ENCODE results near the gene ANKS1A.

Gene ANKS1A

GRCh38 chr6:35026434-35027222 lies 137.6 kb downstream of the ANKS1A start:
- no peak for DNase-seq

- DNase-seq = no peak
These were observed 138.8 kb downstream of the ANKS1A start for GRCh38 chr6:35027807-35028206.

GRCh38 chr6:35028781-35029769 lies 140.0 kb downstream of the ANKS1A start:
- no peak for DNase-seq

- DNase-seq = no peak
These were observed 141.0 kb downstream of the ANKS1A start for GRCh38 chr6:35030099-35030498.

- DNase-seq = no peak
These were observed 142.8 kb downstream of the ANKS1A start for GRCh38 chr6:35031611-35032529.

GRCh38 chr6:35033683-35034082 lies 144.6 kb downstream of the ANKS1A start:
- DNase-seq = no peak

GRCh38 chr6:35034411-35035191 lies 145.5 kb downstream of the ANKS1A start:
- DNase-seq = no peak

GRCh38 chr6:35035481-35036030 lies 146.5 kb downstream of the ANKS1A start:
- no peak for DNase-seq

GRCh38 chr6:35036059-35036827 lies 147.2 kb downstream of the ANKS1A start:
- no peak for DNase-seq

GRCh38 chr6:35036828-35037663 lies 148.0 kb downstream of the ANKS1A start:
- DNase-seq = no peak

- DNase-seq = no peak
These were observed 148.6 kb downstream of the ANKS1A start for GRCh38 chr6:35037664-35038038.

GRCh38 chr6:35038076-35038475 lies 149.0 kb downstream of the ANKS1A start:
- DNase-seq = no peak

- no peak for DNase-seq
These were observed 151.3 kb downstream of the ANKS1A start for GRCh38 chr6:35040398-35040797.

GRCh38 chr6:35041086-35041861 lies 152.2 kb downstream of the ANKS1A start:
- no peak for DNase-seq

- DNase-seq = no peak
These were observed 153.2 kb downstream of the ANKS1A start for GRCh38 chr6:35042031-35042815.

GRCh38 chr6:35043381-35044130 lies 154.5 kb downstream of the ANKS1A start:
- no peak for DNase-seq

GRCh38 chr6:35044145-35044745 lies 155.2 kb downstream of the ANKS1A start:
- DNase-seq = no peak

Data from activated CD4-positive, alpha-beta T cell treated with anti-CD3 and anti-CD28 coated beads, Interleukin-2, amount 50 U/mL, for 1 hour (primary cell).